ENCODE measurements around the gene CHD9NB.

CHD9NB gene

GRCh38 chr16:52993179-52993578 is 59.5 kb downstream of the CHD9NB start:
- no peak for TF ChIP-seq CTCF (conservative IDR thresholded peaks at IDR 0.05; ENCODE audit: low read depth)
- H3K27ac ChIP-seq: no peak overlapping the region
- no peak for DNase-seq (ENCODE audit: low spot score)
- ChIA-PET CTCF (interaction anchor here (0.6 kb wide), 1 partner anchor 252 kb away, joined by 3 read pairs; no protein-coding TSS in a partner anchor), POLR2A (ENCODE audit: low non-redundant PET) (no interaction called here)

- no peak for DNase-seq (ENCODE audit: low spot score)
- POLR2A ChIA-PET (ENCODE audit: low non-redundant PET): no interaction called here
- TF ChIP-seq CTCF (conservative IDR thresholded peaks at IDR 0.05; ENCODE audit: low read depth): no peak
- CTCF ChIA-PET: no interaction called here
- H3K27ac ChIP-seq: no peak overlapping the region
Observed at GRCh38 chr16:52991572-52991971, 61.1 kb downstream of the CHD9NB start.
